Measurements from ENCODE around the gene PUSL1.

Gene PUSL1

DNA sequence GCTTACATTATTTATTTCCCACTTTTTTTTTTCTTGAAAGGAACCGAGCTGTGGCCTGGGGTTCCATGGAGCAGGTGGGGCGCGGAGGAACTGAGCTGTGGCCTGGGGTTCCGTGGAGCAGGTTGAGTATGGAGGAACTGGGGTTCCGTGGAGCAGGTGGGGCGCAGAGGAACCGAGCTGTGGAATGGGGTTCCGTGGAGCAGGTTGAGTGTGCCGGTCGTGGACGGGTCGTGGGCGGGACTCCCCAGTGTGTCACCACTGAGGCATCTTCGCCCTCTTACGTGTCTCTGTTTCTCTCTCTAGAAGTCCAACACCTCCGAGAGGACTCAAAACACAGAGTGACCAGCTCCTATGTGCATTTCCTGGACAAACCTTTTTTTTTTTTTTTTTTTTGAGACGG is 29.4 kb upstream of the PUSL1 start:
- no peak for DNase-seq (ENCODE audit: low read depth in 3 of 3)

DNA sequence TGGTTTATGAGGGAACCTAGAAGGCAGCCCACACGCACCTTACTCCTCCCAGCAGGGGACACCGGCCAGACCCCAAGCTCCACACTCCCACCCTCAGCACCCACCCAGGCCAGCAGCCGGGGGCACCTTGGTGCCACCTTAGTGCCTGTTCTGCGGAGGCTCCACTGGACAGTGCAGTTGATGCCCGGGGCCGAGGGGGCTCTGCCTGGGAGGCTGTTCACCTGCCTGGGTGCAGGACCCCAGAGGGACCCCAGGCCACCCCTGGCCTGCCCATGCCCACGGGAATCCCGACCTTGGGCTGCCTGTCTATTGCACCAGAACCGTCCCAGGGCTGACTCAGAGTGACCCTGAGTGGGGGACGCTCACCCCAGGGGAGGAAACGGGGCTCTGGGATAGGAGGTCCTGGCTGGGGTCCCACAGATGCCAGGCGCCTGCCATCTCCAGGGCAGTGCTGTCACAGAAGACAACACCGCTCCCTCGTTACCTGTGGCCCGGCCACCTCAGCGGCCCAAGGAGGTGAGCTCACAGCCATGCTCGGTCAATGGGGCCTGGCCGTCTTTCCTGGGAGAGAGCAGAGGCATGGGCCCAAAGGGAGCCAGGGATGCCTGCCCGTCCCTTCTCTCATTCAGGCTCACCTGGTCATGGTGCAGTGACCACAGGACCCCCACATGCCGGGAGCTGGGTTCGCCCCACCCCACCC is 27.5 kb upstream of the PUSL1 start:
- DNase-seq (ENCODE audit: low read depth in 3 of 3) = no peak

DNA sequence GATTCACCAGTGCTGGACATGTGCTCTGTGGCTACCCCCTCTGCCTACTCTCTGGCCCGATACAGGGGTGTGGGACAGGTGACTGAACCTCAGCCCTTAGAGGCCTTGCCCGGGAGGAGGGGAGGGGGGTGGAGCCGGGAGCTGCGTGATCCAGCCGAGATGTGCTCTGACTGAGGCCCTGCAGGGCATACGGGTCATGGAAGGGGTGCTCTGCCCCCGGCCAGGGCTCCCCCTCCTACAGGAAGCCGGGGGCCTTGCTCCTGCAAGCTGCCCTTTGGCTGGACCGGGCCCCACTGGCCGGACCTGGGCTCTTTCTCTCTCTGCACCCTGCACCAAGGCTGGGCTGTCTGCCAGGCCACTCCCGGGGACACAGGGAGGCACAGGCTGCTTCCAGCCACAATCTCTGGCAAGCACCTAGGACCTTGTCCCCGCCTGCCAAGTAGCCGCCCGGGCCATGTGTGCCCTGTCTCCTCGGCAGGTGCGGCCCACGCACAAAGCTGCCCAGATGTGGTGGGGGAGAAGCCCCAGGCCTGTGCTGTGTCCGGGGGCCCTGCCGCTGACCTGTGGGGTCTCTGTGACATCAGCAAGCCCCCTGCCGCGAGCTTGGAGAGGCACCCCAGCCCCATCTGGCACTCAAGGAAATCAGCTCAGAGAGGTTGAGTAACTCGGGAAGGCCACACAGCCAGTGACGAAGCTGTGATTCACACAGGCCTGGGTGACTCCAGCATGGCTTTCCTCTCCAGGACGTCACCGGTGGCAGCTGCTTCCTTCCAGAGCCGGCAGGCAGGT is 26.7 kb upstream of the PUSL1 start:
- no peak for DNase-seq (ENCODE audit: low read depth in 3 of 3)

DNA sequence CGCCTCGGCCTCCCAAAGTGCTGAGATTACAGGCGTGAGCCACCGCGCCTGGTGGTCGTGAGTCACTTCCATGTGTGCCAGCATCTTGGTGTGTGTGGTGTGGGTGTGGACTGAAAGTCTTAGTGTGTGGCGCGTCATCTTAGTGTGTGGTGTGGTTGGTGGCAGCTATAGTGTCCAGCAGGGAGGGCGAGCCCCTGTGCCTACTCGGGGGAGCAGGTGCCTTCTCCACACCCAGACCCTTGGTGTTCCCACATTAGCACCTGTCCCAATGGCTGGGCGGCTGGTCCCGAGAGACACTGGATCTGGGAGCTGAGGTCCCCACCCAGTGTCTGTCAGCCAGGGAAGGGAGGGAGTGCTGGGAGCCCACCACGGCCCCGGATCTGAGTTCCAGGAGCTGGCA is 25.4 kb upstream of the PUSL1 start:
- peak in 1 of 3 donors; percentile 43 for DNase-seq (ENCODE audit: low read depth in 3 of 3)

DNA sequence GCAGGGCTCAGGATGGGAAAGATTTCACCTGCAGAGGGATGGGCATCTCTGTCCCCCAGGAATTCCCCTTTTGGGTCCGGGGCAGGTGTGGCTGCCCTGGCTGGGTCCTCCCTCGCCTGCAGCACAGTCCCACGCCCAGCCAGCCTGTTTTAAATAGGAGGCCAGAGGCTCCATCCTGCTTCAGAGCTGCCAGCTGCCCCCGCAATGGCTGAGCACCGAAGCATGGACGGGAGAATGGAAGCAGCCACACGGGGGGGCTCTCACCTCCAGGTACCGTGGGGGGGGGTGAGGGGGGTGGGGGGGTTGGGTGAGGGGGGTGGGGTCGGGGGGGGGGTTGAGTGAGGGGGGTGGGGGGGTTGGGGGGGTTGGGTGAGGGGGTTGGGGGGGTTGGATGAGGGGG is 24.6 kb upstream of the PUSL1 start:
- no peak for DNase-seq (ENCODE audit: low read depth in 3 of 3)

DNA sequence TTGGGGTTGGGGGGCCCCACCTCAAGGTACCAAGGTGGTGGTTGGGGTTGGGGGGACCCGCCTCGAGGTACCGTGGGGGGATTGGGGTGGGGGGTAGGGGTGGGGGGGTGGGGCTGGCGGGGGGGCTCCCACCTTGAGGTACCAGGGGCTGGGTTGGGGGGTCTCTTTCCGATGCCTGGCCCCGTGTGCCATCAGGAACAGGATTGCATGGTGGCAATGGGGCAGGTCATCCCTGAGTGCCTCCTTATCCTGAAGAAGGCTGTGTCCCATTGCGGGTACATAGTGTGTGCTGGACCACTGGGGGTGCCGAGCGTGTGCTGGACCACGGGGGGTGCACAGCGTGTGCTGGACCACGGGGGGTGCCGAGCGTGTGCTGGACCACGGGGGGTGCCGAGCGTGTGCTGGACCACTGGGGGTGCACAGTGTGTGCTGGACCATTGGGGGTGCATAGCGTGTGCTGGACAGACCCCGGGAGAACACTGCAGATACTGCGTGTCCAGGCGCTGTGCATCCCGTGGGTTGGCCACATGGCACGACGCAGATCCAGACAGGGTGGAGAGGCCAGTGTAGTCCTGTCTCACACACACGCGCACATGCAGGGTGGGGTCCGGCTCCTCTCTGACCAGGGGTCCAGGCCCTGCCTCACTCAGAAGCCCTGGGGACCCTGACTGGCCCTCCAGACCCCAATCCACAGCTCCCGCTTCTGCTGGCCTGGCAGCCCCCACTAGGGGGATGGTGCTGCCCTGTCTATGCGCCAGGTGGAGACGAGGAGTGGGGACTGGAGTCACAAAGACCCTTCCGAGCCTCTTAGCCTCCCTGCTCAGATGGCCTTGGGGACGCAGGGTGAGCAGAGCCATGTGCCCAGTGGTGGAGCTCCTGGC is 23.9 kb upstream of the PUSL1 start:
- DNase-seq (ENCODE audit: low read depth in 3 of 3) = no peak

DNA sequence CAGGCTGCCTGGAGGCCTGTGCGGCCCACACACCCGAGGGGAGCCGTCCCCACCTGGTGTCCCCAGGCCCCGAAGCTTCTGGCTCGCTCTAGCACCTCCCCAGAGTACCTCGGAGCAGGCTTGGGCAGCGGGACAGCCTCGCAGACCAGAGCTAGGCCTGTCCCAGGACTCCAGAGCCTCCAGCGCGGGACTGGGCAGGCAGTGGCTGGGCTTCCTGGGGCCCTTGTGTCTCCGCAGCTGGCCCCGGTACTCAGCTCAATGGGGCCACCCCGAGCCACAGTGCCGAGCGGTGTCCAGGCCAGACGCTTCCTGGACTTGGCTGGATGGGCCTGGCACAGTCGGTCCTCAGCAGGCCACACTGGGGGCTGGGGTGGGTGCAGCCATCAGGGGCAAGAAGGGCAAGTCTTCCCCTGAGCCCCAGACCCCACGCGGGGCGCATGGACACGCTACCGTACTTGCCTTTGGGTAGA is 23.3 kb upstream of the PUSL1 start:
- DNase-seq (ENCODE audit: low read depth in 3 of 3) = no peak

DNA sequence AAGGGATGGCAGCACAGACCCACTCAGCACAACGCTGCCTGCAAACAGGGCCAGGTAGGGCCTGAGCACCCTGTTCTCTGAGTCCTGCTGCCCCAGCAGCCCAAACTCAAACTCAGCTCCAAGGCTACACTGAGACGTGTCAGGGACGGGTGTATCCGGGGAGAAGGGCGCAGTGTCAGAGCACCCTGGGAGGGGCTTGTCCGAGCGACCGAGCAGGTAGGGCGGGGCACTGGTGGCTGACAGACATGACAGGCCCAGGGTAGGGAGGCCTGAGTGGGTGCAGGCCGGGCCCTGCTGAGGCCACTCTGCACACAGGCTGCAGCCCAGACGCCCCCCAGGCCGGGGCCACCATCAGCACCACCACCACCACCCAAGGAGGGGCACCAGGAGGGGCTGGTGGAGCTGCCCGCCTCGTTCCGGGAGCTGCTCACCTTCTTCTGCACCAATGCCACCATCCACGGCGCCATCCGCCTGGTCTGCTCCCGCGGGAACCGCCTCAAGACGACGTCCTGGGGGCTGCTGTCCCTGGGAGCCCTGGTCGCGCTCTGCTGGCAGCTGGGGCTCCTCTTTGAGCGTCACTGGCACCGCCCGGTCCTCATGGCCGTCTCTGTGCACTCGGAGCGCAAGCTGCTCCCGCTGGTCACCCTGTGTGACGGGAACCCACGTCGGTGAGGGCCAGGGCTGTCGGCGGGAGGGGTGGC is 22.6 kb upstream of the PUSL1 start:
- DNase-seq (ENCODE audit: low read depth in 3 of 3) = no peak

DNA sequence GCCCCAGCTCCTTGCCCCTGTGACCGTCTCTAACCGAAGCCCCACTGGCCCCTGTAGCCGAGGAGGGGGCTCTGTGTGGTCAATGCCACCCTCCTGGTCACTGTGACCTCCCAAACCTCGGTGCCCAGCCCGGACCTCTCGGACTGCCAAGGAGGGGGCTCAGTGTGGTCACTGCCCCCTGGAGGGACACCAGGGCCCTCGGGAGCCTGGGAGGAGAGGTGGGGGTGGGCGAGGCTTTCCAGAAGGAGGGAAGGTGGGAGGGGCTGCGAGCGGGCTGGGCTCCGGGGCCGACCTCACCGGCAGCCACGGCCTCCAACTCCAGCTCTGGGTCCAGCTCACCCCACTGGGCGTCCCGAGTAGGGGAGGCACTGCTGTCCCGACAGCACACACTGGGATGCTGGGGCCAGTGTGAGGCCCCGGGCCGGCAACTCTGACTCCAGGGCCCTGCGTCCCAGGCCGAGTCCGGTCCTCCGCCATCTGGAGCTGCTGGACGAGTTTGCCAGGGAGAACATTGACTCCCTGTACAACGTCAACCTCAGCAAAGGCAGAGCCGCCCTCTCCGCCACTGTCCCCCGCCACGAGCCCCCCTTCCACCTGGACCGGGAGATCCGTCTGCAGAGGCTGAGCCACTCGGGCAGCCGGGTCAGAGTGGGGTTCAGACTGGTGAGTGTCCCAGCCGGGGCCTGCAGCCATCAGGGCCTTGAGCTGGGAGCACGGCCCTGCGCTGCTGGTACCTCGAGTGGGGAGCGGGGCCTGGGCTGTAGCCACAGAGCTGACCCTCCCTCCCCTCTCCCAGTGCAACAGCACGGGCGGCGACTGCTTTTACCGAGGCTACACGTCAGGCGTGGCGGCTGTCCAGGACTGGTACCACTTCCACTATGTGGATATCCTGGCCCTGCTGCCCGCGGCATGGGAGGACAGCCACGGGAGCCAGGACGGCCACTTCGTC is 21.8 kb upstream of the PUSL1 start:
- DNase-seq (ENCODE audit: low read depth in 3 of 3) = no peak

DNA sequence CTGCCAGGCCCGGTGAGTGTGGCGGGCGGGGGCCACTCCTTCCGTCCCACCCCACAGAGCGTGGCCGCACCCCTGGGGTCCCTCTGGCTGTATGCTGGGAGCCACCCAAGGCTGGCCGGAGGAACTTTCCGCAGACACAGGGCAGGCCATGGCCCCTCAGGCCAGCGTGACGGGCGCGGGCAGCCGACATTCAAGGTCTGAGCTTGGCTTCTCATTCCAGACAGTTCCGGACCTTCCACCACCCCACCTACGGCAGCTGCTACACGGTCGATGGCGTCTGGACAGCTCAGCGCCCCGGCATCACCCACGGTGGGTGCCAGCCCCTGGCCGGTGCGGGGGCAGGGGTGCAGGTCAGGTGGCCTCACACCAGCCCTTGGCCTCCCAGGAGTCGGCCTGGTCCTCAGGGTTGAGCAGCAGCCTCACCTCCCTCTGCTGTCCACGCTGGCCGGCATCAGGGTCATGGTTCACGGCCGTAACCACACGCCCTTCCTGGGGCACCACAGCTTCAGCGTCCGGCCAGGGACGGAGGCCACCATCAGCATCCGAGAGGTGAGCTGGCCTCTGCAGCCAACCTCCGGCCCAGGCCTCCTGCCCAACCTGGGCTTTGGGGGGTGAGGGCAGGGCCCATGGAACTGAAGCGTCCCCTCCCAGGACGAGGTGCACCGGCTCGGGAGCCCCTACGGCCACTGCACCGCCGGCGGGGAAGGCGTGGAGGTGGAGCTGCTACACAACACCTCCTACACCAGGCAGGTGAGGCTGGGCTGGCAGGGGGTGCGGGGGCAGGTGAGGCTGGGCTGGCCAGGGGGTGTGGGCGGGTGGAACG is 20.9 kb upstream of the PUSL1 start:
- DNase-seq (ENCODE audit: low read depth in 3 of 3) = no peak

DNA sequence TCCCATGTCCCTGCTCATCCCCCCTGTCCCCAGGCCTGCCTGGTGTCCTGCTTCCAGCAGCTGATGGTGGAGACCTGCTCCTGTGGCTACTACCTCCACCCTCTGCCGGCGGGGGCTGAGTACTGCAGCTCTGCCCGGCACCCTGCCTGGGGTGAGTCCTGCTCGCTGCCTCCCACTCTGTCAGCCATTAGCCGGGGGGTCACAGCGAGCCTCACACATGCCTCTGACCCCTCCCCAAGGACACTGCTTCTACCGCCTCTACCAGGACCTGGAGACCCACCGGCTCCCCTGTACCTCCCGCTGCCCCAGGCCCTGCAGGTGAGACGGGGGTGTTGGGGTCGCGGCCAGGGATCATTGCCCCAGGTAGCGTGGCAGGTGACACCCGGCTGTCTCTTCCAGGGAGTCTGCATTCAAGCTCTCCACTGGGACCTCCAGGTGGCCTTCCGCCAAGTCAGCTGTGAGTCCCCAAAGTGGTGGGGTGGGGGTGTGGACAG is 18.1 kb upstream of the PUSL1 start:
- DNase-seq (ENCODE audit: low read depth in 3 of 3) = no peak

DNA sequence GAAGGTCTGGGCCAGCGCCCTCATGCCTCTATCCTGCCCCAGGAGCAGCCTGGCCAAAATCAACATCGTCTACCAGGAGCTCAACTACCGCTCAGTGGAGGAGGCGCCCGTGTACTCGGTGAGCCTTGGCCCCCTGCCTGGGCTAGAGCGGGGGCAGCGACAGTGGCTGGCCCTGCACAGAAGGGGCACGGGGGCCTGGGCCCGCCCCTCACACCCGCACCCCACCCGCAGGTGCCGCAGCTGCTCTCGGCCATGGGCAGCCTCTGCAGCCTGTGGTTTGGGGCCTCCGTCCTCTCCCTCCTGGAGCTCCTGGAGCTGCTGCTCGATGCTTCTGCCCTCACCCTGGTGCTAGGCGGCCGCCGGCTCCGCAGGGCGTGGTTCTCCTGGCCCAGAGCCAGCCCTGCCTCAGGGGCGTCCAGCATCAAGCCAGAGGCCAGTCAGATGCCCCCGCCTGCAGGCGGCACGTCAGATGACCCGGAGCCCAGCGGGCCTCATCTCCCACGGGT is 17.3 kb upstream of the PUSL1 start:
- DNase-seq (ENCODE audit: low read depth in 3 of 3) = no peak

DNA sequence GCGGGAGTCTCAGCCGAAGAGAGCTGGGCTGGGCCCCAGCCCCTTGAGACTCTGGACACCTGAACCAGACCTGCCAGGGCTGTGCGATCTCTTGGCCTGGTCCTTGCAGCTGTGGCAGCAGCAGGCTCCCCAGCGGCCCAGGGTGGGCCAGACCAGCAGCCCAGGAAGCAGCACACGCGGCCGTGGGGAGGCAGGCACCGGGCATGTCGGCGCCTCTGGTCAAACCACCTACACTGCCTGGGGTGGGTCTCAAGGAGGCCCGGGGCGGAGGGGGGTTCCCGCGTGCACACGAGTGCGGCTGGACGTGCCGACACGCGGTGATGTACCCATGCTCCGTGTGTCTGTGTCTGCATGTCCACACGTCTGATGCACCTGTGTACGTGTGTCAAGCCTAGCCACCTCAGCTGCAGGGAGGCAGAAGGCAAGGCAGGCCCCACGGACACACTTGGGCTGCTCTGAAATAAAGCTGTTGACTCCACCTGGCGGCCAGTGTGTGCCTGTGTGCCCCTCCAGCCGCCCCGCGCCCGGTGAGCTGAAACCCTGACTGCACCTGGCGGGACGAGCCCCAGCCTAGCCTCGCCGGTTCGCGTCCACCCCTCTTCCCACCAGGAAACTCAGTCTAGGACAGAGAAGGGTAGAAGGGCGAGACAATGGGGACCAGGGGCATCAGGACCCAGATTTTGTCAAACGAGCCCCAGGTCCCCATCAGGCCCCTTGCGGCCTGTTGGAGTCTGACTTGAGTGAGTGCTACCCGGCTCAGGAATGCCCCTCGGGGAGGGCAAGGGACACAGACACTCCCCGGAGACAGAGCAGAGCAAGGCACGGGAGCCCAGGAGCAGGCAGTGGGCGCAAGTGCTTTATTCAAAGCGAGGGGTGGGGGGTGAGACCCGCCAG is 16.6 kb upstream of the PUSL1 start:
- DNase-seq (ENCODE audit: low read depth in 3 of 3) = peak in 1 of 3 donors; percentile 40

DNA sequence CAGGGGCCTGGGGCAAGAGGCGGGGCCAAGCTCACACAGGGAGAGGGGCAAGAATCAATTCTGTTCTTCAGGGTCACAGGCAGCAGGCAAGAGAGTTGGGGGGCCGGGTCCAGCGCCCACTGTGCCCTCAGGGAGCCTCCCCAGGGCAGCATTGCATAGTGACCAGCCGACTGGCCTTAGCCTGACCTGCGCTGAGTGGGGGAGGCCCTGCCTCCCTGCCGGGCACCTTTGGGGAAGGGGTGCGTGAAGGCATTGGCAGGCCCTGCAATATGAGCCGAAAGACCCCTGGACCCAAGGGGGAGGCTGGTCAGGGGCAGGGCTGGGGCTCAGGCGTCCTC is 16.0 kb upstream of the PUSL1 start:
- no peak for DNase-seq (ENCODE audit: low read depth in 3 of 3)

DNA sequence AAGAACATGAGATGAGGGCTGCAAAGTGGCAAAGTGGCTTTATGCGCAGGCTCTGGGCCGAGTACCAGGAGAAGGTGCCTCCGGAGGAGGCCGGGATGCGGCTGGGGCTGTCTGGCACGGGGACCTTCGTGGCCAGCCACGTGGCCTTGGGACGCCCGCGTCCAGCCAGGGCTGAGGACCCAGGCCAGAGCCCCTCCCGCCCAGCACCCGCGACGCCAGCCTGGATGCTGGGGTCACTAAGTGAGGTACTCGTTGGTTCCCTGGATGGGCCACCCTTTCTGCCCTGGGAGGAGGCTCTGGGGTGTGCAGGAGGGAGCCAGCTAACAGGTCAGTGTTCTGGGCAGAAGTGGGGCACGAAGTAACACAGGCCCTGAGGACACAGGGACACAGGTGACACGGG is 15.5 kb upstream of the PUSL1 start:
- DNase-seq (ENCODE audit: low read depth in 3 of 3) = no peak

DNA sequence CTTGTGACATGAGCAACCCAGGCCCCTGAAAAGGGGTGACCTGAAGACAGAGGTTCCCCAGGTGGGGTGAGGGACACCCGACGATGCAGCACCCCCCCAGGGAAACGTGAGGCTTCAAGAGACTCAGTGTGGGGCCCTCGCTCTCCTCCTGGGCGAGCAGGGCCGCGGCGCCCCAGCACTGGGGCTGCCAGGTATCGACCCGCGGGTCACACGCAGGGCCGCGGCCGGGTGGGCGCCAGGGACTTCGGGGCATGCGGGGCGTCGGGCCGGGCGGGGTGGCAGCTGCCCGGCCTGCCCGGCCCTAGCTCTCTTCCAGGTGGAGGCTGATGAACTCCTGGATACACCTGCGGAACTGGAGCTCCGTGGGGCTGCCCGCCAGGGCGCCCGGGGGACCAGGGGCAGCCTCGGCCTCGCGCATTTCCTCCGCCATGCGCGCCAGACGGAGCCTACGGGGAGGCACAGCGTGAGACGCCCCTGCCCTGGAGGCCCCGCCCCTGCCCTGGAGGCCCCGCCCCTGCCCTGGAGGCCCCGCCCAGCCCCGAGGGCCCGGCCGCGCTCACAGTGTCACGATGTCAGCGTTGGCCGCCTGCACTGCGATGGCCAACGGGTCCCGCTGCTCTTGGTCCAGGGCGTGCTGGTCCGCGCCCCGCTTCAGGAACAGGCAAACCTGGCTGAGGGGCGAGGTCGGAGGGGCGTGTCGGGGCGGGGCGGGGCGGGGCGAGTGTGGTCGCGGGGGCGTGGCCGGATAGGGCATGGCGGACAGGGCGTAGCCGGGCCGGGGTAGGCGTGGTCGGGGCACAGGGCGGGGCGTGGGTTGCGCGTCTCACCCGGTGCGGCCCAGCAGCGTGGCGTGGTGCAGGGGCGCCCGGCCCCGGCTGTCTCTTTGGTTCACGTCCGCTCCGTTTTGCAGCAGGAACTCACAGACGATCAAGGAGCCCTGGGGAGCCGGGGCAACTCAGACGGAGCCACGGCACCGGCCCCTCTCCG is 14.8 kb upstream of the PUSL1 start:
- DNase-seq (ENCODE audit: low read depth in 3 of 3) = no peak

DNA sequence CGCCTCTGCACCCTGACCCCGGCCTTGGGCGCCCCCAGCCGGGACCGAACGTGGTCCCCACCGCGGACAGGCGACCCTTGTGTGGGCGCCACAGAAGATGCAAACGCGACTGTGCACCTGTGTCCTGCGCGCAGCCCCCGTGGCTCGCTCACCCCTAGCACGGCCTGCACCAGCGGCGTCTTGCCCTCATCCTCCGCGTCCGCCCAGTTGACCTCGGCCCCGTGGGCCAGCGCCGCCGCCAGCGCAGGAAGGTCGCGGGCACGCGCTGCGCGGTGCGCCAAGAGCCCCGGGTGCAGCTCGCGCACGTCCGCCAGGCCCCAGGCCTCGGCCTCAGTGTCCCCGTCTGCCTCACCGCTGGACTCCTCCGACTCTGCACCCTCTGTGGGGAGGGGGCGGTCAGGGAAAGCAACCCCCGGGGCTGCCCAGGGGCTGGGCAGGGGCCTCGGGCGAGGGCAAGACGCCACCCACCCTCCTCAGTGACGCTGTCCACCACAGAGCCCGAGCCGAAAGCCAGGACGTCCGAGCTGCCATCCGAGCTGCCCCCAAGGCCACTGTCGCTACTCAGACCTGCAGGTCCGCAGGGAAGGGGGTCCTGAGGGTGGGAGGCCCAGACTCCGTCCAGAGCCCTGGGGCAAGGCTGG is 14.0 kb upstream of the PUSL1 start:
- DNase-seq (ENCODE audit: low read depth in 3 of 3) = no peak

Measured in stimulated activated CD4-positive, alpha-beta T cell treated with anti-CD3 and anti-CD28 coated beads, TNF-alpha, amount 100 ng/mL, for 48 hours (primary cell).